ENCODE results near the gene BMPR1A.
A peak's percentile ranks its signal among the peaks of the same experiment; 100 is the strongest.

BMPR1A gene

DNA sequence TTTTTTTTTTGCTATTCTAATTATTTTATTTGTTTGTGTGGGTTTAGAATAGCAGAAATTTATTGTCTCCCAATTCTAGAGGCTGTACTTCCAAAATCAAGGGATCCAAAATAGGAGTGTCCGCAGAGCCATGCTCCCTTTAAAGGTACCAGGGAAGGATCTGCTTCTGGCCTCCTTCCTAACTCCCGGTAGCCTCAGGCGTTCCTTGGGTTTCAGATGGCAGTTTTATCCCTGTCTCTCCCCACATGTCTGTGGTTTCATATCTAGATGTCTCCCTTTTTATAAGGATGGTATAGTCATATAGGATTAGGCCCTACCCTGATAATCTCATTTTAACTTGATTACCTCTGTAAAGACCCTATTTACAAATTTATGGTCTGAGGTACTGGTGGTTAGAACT lies 48.4 kb downstream of the BMPR1A start:
- DNase-seq: peak; percentile 62

DNA sequence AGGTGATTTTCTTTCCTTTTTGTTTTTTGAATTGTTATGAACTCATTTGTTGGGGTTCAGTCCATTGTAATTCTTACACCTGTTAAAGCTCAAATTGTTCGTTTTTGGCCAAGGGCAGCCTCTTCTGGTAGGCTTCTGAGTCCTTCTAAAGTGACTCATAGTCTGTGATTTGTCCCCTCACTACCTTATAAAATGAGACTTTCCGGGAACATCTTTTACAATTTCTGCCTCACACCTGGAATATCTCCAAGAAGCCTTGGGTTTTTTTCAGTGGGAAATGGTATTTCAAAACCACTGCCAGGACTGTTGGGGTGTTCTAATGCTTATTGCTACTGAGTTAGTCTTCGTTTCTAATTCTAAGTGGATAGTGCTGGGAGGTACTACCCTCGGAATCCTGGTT lies 56.7 kb downstream of the BMPR1A start:
- DNase-seq: no peak

DNA sequence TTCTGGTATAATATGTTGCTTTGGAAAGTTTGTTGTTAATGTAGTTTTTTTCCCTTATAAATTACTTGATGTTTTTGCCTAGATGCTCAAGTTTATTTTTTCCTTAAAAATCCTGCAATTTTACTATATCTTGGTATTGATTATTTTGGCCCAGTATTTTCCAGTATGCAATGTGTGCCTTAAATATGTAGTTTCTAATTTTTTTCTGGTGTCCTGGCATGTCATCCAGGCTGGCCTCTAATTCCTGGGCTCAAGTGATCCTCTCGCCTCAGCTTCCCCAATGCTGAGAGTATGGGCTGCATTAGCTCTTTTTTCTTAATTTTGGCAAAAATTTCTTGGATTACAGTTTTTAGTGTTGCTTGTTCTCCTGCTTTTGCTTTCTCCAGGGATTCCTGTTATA lies 57.6 kb downstream of the BMPR1A start:
- DNase-seq: no peak

DNA sequence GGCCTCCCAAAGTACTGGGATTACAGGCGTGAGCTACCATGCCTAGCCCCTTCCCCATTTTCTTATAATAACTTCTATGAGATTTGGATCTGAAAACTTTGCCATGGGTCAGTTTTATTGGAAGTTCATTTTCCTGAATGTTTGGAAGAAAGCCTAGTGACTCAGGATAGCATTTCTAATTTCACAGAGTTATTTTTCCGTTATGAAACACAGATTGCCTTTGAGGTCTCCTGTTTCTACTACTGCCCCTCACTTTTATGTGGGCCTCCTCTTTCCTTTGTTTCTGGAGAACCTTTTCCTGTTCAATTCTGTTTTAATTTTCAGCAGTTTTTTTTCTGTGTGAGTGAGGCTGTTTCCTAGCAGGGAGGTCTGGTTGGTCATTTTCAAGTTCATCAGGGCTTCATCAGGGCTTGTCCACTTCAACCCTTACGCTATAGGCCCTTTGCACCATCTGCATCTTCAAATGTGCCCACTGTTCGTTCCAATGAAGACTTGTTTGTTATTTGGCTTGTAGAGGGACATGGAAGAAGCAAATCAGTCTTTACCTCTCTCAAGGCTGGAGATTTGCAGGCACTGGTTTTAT lies 58.7 kb downstream of the BMPR1A start:
- DNase-seq: no peak

DNA sequence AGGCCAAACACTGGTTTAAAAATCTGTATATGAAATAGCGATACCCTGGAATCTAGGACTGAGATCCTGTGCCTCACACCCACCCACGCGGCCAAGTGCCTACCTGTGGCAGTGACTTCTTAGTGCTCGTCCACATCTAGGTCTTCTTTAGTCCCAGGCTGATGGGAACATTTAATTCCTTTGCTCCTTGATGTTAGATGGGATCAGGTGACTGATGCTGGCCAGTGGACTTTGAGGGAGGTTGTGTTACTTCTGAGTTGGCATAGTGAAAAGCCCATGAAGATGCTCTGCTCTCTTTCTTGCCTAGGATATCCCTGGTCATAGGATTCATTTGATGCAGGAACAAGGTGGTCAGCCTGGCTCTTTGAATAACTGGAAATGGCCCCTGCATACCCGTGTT lies 59.2 kb downstream of the BMPR1A start:
- DNase-seq: no peak

DNA sequence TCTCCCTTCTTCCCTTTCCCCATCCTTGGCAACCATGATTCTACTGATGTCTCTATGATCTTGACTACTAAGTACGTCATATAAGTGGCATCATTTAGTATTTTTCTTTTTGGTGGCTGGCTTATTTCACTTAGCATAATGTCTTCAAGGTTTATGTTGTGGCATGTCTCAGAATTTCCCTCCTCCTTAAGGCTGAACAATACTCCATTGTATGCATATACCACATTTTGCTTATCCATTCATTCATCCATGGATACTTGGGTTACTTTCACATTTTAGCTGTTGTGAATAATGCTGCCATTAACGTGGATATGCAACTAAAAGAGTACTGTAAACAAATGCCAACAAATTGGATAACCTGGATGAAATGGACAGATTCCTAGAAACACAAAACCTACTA lies 60.8 kb downstream of the BMPR1A start:
- DNase-seq: no peak

DNA sequence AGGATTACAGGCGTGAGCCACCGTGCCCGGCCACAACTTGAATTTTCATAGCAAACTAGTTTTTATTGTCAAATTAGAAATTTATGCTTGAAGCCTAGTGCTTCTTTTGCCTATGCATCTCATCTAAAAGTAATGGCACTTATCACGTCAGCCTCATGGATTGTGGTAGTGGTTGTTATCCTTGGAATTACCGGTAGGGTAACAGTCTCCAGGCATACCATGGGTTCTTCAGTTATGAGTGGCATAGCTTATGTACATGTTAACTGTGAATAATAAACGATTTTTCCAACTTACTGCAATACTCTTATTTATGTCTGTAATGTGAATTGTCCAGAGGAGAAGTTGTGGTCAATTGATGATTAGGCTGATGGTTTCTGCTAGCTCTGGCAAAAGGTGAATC lies 63.1 kb downstream of the BMPR1A start:
- no peak for DNase-seq

DNA sequence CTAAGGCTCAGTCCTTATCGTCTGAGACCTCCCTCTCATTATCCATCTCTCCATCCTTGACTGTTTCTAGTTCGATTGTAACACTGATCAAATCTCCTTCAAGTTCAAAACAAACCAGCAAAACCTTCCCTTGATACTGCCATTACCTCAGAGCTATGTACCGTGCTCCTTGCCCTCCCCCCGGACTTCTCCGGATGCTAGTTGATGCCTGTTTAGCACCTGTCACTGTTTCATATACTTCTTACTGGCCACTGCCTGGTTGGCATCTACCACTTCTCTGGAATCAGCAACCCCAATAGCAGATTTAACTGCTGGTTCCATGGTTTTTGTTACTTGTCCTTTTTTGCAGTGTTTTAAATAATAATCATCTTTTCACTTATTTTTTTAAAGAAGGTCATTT lies 64.1 kb downstream of the BMPR1A start:
- no peak for DNase-seq

DNA sequence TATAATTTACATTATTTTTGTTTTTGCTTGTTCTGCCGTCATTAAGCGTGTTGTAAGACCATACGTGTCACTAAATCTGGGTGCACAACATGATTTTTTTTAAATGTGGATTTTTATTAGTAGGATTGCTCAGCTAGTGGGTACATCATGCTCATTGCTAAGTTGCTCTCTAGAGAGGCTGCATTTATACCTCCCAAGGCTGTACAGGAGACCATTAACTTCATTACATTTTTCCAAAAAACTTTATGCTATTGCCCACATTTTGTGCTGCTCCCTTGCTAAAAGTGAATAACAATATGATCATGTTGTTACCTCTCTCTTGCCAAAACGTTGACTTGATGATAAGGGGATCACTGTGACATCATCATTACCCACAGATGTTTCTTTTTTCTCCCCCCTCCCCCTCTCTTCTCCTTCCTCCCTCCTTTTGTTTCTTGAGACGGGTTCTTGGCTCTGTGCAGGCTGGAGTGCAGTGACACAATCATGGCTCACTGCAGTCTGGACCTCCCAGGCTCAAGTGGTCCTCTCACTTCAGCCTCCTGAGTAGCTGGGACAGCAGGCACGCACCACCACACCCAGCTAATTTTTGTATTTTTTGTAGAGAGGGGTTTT lies 65.1 kb downstream of the BMPR1A start:
- DNase-seq: no peak

DNA sequence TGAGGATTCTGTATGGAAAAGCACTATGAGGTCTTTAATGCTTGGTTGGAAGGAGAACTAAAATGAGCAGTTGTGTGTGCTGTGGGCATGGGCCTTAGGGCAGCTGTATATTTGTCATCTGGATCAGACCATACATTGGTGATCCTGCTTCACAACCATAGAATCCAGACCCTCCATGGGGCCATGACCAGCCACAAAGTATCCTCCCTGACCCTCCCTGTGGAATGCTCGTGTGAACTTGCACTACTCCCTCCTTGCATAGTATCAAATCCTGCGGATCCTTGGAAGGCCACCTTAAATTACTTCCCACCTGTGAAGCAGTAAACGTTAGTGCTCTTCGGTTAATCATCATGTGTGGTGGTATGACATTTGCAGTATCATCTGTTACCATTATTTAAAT lies 67.1 kb downstream of the BMPR1A start:
- no peak for DNase-seq

DNA sequence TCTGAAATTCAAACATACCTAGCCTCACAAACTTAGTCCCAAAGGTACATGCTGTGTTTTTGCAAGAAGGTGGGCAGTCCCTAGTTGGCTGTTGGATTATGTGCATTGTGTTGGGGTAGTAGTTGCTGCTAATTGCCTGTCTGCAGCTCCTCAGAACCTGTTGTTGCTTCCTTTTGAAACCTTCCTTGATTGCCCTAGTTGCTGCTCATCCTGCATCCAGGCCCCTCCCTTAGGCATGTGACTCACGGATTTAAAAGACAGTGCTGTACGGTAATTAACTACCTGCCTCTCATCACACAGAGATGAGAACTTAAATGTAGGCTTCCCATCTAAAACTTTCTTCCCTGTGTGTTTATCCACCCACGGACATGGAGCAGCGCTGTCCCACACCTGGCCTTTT lies 67.7 kb downstream of the BMPR1A start:
- DNase-seq: peak; percentile 24

DNA sequence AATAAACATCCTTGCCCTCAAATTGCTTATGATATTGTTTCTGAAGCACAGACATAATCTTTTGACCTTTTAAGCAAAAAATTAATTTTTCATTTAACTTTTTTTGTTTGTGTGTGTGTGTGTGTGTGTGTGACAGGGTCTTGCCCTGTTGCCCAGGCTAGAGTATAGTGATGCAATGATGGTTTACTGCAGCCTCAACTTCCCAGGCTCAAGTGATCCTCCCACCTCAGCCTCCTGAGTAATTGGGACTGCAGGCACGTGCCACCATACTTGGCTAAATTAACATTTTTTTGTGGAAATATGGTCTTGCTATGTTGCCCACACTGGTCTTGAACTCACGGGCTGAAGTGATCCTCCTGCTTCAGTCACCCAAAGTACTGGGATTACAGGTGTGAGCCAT lies 68.9 kb downstream of the BMPR1A start:
- no peak for DNase-seq

DNA sequence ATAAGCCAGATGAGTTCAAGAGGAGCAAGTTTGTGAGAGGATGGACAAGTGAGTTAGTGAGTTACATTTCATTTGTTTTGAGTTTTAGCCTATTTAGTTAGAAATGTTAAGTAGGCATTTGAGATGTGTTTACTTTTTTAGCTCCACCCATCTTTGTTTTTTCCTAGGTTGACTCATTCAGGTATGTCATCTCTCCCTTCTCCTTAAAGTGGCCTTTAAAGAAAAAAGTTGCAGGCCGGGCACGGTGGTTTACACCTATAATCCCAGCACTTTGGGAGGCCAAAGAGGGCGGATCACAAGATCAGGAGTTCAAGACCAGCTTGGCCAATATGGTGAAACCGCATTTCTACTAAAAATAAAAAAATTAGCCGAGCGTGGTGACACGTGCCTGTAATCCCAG lies 71.2 kb downstream of the BMPR1A start:
- DNase-seq: no peak

DNA sequence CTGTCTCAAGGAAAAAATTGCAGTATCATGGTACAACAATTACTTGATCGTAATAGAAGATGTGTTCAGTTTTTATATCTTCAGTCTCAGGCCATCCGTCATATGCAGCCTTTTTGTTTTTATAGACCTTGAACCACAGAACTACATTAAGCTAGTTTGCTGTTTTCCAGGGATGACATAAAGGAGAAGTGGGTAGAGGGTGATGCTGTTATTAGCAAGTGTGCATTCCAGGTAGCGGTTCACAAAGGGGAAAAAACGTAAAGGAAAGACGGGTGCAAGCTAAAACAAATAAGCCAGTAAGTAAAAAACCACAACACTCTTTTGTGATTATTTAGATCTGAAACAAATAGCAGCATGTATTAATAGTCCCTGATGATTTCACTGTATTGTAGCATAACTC lies 71.7 kb downstream of the BMPR1A start:
- DNase-seq: no peak

DNA sequence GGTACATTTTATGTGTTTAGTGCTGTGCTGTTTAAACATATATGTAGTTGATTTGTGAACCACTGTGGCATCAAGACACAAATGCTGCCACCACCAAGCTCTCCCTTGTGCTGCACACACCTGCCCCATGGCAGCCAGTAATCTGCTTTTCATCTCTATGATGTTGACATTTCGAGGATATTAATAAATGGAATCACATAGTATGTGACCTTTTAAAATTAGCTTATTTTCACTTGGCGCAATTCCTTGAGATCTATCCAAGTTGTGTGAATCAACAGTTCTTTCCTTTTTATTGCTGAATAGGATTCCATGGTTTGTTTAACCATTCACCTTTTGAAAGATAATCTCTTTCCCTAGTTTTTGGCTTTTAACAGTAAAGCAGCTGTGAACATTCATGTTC lies 73.1 kb downstream of the BMPR1A start:
- no peak for DNase-seq

DNA sequence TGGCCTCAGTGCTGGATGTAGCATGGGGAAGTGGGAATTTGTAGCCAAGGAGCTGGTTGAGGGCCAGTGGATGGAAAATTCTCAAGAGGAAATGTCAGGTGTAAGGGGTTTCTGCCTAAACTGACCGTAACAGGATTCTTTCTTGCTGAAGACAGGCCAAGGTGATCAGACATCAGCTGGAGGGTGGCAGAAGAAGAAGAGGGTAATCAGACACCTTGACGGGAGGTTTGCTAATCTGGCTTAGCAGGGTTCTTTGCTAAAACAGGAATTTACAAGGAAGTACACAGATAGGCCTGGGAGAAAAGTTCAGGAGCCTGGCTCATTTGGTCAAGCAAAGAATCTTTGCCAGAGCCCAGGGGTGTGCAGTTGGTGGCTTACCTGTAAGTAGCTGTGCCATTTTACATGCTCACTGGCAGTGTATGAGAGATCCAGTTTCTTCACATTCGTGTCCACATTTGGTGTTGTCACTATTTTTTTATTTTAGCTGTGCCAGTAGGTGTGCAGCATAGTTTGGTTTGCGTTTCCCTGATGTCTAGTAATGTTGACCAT lies 73.7 kb downstream of the BMPR1A start:
- peak; percentile 29 for DNase-seq

DNA sequence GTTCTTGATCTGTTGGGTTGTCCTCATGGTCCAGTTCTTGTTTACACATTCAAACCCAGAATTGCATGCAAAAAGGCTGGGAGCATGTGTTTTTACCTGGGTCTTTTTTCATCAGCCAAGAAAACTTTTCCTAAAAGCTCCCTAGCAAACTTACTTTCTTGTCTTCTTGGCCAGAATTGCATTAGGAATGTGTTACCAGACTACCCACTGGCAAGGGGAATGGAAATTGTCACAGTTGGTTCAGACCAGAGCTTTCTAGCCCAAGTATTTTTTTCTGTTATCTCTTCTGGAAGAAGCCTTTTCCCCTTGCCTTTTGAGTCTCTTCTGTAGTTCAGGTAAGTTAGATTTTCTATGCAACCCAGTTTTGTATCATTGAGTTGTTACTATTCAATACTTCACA lies 77.5 kb downstream of the BMPR1A start:
- no peak for DNase-seq

DNA sequence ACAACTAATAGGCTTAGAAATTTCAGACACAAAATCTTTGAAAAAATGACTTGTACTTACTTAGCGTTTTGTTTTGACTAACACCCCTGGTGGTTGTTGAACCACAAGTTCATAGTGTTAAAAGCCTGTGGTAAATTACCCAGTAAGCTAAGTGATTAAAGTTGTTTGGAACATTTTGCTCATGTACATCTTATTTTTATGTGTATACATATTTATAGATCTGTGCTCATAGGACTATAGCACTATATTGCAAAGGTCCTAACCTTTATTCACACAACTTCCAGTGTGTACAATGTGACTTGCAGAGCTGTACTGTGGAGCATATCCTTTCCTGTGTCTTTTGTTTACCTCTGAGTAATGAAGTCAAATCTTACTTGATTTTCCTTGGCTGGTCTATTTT lies 79.6 kb downstream of the BMPR1A start:
- no peak for DNase-seq

DNA sequence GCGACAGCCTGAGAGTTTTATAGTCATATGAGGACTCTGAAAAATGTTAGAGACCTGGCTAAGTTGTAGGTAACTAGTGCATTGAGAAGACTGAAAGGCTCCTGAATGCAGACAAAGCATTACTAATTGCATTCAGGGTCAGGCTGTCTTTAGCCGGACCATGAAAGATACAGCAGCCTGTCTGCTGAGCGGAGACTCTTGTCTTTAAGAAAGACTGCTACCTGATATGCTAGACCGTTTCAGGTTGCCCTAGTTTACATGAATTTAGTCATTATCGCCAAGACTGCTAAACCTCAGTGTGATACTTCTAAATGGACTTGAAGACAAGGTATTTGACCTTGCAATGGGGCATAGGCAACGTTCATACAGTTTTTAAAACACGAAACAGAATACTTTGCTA lies 81.2 kb downstream of the BMPR1A start:
- DNase-seq: no peak

DNA sequence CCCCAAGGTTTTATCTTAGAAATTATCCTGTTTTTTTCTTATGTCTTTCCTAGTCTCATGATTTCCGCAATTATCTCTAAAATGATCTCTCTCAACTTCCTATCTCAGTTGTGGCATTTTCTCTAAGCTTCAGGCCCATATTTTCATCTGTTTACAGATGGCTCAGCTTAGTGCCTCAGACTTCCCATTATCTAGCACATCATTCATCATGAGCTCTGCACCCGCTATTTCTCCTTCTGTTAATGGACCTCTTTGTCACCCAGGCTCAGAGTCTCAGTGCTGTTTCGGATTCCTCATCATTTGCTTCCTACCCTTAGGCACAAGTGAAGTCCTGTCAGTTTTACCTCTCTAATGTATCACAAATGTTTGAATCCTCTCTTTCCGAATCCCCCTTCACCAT lies 84.1 kb downstream of the BMPR1A start:
- DNase-seq: peak; percentile 4

DNA sequence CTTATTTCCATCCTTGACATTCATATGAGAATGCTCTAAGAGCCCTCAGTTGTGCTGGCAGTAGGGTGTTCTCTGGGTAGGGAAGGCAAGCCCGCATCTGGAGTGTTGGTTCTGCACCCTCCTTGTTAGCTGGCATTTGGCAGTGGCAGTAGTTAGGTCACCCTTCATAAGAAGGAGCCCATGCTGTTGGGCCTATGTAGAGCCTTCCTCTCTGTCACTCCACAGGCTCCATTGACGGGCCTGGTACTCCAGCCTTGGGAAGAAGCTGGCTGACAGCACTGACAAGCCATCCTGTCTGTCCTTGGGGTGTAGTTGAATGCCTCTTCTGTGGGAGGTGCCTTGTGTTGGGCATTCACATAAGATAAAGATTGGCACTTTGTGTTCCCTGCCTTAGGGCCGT lies 89.7 kb downstream of the BMPR1A start:
- no peak for DNase-seq

DNA sequence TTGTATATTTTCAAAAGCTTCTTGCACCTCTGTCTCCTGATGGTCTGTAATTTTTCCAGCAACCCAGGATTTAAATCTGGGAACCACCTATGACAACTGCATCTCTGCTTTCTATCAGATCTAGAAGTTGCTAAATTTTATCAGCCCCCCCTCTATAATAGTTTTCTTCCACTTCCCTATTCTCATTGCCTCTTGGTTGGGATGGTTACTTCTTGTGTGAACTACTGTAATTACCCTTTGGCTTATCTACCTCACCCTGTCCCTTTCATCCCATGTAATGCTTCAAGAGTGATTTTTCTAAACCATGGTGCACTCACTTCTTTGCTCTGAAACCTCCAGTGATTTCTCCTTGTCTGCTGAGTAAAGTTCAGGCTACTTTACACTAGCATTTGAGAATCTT lies 92.3 kb downstream of the BMPR1A start:
- DNase-seq: no peak

DNA sequence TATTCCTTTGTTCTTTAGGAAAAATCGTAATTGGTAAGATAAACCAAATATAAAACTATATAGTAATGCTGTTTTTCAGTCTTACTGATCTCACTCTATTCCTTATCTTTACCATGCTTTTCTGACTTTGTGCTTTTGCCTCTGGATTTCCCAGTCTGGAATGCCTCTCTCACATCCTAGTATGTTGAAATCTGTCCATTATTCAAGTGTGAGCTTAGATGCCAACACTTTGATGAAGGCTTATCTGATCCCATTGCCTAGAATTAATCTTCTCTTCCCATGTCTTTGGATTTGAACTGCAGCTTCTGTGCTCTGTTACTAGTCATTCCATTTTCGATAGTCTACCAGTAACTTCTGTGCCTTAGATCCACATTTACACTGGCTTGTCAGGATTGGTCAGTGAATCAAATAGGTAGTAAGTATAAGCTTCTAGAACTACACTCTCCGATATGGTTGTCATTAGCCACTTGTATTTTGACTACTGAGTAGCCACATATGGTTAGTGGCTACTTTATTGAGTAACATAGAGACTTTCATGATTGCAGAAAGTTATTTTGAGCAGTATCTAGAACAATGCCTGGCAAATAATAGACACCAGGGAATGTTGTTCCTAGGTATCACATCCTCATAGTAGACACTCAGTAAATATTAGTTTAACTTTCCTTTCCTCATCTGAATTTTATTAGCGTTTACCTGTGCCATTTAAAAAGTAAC lies 92.9 kb downstream of the BMPR1A start:
- peak; percentile 8 for DNase-seq

DNA sequence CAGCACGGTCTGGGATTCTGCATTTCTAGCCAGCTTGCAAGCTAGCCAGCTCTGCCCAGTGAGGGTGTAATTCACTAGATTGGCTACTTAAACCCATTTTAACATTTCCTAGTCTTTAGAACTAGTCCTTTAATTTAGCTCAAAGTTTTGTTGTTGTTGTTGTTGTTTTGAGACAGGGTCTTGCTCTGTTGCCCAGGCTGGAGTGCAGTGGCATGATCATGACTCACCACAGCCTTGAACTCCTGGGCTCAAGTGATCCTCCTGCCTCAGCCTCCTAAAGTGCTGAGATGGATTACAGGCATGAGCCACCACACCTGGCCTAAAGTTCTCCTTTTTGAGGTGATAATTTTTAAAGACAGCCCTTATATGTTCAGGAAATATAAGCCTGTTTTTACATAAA lies 94.1 kb downstream of the BMPR1A start:
- DNase-seq: no peak
